Astrocyte (in vitro differentiated cells and primary cell): ENCODE measurements around the gene KCNJ1. TPM values are rescaled to one million over a fixed set of nuclear protein-coding genes. Genes with fewer than 3 reads are reported as not detected.

Source experiments
- DNase-seq: peaks from one replicate; pipeline ENCODE4 v3.0.0-alpha.2; 2010; ENCODE audit warnings: low read depth
- FAIRE-seq: peaks from 2 replicates; lab custom pipeline; 2011; peaks lifted over from hg19 to GRCh38; lab: Jason Lieb, UNC
- H2AFZ ChIP-seq: 2 replicates; pipeline ENCODE4 v1.6.0; 2012; ENCODE audit warnings: low read depth, low read length, inconsistent platforms
- H3K27ac ChIP-seq: 2 replicates; pipeline ENCODE4 v1.5.1; 2011; ENCODE audit warnings: low read depth, low read length, inconsistent platforms
- H3K27me3 ChIP-seq: 2 replicates; pipeline ENCODE4 v1.6.0; 2011; ENCODE audit warnings: low read length, inconsistent platforms; ENCODE audit not compliant: insufficient read depth
- H3K36me3 ChIP-seq: 2 replicates; pipeline ENCODE4 v1.5.1; 2011; ENCODE audit warnings: low read length, inconsistent platforms; ENCODE audit not compliant: insufficient read depth
- H3K4me1 ChIP-seq: 2 replicates; pipeline ENCODE4 v1.5.1; 2011; ENCODE audit warnings: low read length, inconsistent platforms; ENCODE audit not compliant: insufficient read depth
- H3K4me2 ChIP-seq: 2 replicates; pipeline ENCODE4 v1.6.0; 2012; ENCODE audit warnings: low read length, inconsistent platforms
- H3K4me3 ChIP-seq: 2 replicates; pipeline ENCODE4 v1.5.1; 2011; ENCODE audit warnings: low read depth, mild to moderate bottlenecking, low read length, inconsistent platforms; ENCODE audit not compliant: insufficient read depth
- H3K79me2 ChIP-seq: 2 replicates; pipeline ENCODE4 v1.6.0; 2012; ENCODE audit warnings: mild to moderate bottlenecking, low read length, inconsistent platforms; ENCODE audit not compliant: insufficient read depth
- H3K9ac ChIP-seq: 2 replicates; pipeline ENCODE4 v1.6.0; 2012; ENCODE audit warnings: mild to moderate bottlenecking, low read length, inconsistent platforms
- H3K9me3 ChIP-seq: 2 replicates; pipeline ENCODE4 v1.5.1; 2012; ENCODE audit warnings: low read depth, mild to moderate bottlenecking, low read length, inconsistent platforms; ENCODE audit not compliant: insufficient read depth
- H4K20me1 ChIP-seq: 2 replicates; pipeline ENCODE4 v1.6.0; 2012; ENCODE audit warnings: low read length, inconsistent platforms; ENCODE audit not compliant: insufficient read depth
- H3K27ac Mint-ChIP-seq: one replicate; pipeline ENCODE4 v1.8.0; 2021; ENCODE audit warnings: mild to moderate bottlenecking, mixed read lengths; ENCODE audit not compliant: unreplicated experiment
- H3K27me3 Mint-ChIP-seq: one replicate; pipeline ENCODE4 v1.8.0; 2021; ENCODE audit warnings: low read depth, mixed read lengths; ENCODE audit not compliant: unreplicated experiment
- H3K36me3 Mint-ChIP-seq: one replicate; pipeline ENCODE4 v1.8.0; 2021; ENCODE audit warnings: low read depth, mixed read lengths; ENCODE audit not compliant: unreplicated experiment
- H3K4me1 Mint-ChIP-seq: one replicate; pipeline ENCODE4 v1.8.0; 2021; ENCODE audit warnings: low read depth, mixed read lengths; ENCODE audit not compliant: unreplicated experiment
- H3K4me3 Mint-ChIP-seq: one replicate; pipeline ENCODE4 v1.8.0; 2021; ENCODE audit warnings: mild to moderate bottlenecking, moderate library complexity, mixed read lengths; ENCODE audit not compliant: unreplicated experiment
- H3K9me3 Mint-ChIP-seq: one replicate; pipeline ENCODE4 v1.8.0; 2021; ENCODE audit warnings: mild to moderate bottlenecking, mixed read lengths; ENCODE audit not compliant: unreplicated experiment
- EZH2 ChIP-seq: IDR thresholded peaks from 2 replicates; pipeline ENCODE4 v1.6.1; 2012; ENCODE audit warnings: mild to moderate bottlenecking, low read length, inconsistent platforms; ENCODE audit not compliant: insufficient read depth
- total RNA-seq: library from RNA; stranded (reverse); gene quantifications from 2 replicates; pipeline ENCODE4 v1.2.1, GENCODE V29; 2021
- TF ChIP-seq, protein P1 (sequence below): IDR thresholded peaks from 2 replicates; pipeline ENCODE4 v1.5.1; 2011; ENCODE audit warnings: low read depth, mild to moderate bottlenecking, inconsistent platforms, low read length, moderate library complexity; ENCODE audit not compliant: insufficient read depth

KCNJ1 gene
- total RNA-seq, 1 donor from 2014 or later: not detected

DNA sequence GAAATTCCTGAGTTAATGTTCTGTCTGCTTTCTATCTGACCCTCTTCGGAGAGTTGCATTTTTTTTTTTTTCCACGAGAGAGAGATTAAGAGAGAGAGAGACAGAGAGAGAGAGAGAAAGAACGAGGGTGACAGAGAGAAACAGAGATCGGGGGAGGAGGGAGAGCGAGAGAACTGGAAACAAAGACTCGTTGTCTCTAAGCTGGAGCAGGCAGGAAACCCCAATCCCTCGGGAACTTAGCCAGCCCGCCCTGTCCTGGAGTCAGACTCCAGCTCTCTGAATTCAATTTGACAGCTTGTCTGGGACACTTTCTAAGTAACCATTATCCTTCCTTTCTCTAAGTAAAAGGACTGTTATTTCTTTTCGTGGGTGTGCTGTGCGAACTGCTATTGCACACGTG, 76.9 kb downstream of the KCNJ1 start:
- Mint-ChIP-seq H3K27me3 (no peaks in the 10 kb centered on the region), H3K9me3 (no peaks in the 10 kb centered on the region), H3K4me3 (no peak overlapping the region), H3K36me3 (peaks cover 9% of the 10 kb centered on the region), H3K4me1 (peaks cover 20% of the 10 kb centered on the region), H3K27ac (peak overlapping the region; percentile 70)
- H3K9ac ChIP-seq: peak overlapping the region; percentile 64
- FAIRE-seq (no peak), DNase-seq (peak; percentile 81)
- H3K4me2 ChIP-seq: peak overlapping the region; percentile 80
- H3K36me3 ChIP-seq: peaks cover 3% of the 10 kb centered on the region
- H3K4me3 ChIP-seq: no peak overlapping the region
- H3K27me3 ChIP-seq: no peaks in the 10 kb centered on the region
- H3K79me2 ChIP-seq: no peaks in the 10 kb centered on the region
- H3K27ac ChIP-seq: peak overlapping the region; percentile 27
- peaks cover 8% of the 10 kb centered on the region for H3K4me1 ChIP-seq
- H3K9me3 ChIP-seq: no peaks in the 10 kb centered on the region
- no peaks in the 10 kb centered on the region for H4K20me1 ChIP-seq
- peak overlapping the region; percentile 22 for H2AFZ ChIP-seq
- no peak for TF ChIP-seq EZH2
- TF ChIP-seq, protein P1, sequence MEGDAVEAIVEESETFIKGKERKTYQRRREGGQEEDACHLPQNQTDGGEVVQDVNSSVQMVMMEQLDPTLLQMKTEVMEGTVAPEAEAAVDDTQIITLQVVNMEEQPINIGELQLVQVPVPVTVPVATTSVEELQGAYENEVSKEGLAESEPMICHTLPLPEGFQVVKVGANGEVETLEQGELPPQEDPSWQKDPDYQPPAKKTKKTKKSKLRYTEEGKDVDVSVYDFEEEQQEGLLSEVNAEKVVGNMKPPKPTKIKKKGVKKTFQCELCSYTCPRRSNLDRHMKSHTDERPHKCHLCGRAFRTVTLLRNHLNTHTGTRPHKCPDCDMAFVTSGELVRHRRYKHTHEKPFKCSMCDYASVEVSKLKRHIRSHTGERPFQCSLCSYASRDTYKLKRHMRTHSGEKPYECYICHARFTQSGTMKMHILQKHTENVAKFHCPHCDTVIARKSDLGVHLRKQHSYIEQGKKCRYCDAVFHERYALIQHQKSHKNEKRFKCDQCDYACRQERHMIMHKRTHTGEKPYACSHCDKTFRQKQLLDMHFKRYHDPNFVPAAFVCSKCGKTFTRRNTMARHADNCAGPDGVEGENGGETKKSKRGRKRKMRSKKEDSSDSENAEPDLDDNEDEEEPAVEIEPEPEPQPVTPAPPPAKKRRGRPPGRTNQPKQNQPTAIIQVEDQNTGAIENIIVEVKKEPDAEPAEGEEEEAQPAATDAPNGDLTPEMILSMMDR: no peak

DNA sequence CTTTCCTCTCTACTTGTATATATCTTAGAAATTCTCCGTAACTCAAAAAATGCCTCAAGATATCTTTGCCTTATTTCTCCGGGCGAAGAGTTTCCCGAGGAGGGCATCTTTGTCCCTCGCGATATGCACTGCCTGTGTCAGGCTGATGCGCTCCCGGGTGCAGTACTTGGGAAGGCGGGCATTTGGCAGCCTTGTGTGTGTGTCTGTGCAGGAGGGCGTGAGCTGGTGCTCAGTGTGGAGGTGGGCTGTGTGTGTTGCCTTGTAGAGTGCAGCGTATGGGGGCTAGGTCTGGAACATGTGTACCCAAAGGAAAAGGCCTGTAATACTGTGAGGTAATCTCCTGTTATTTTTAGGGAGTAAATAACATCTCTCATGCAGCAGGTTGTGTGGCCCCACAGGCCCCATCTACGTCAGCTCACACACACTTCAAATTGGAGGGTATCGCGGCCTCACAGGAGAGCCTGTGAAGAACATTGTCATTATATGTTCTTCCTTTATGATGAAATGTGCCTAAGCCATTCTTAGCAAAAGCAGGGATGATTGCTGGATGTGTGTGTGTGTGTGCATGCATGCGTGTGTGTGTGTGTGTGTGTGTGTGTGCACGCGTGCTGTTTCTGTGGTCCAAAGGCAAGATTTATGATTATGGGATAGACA, 77.5 kb downstream of the KCNJ1 start:
- no peaks in the 10 kb centered on the region for H3K9me3 Mint-ChIP-seq
- H3K4me3 ChIP-seq: no peak overlapping the region
- H3K4me3 Mint-ChIP-seq: no peak overlapping the region
- peaks cover under 1% of the 10 kb centered on the region for H3K27me3 Mint-ChIP-seq
- peak overlapping the region; percentile 70 for H3K27ac Mint-ChIP-seq
- H3K4me2 ChIP-seq: peak overlapping the region; percentile 80
- H3K9ac ChIP-seq: peak overlapping the region; percentile 64
- H3K4me1 Mint-ChIP-seq: peaks cover 20% of the 10 kb centered on the region
- no peaks in the 10 kb centered on the region for H4K20me1 ChIP-seq
- H3K79me2 ChIP-seq: no peaks in the 10 kb centered on the region
- peaks cover 3% of the 10 kb centered on the region for H3K36me3 ChIP-seq
- H3K9me3 ChIP-seq: no peaks in the 10 kb centered on the region
- FAIRE-seq (no peak), DNase-seq (no peak)
- TF ChIP-seq EZH2: no peak
- TF ChIP-seq, protein P1: no peak
- H3K36me3 Mint-ChIP-seq: peaks cover 9% of the 10 kb centered on the region
- H3K27ac ChIP-seq: no peak overlapping the region
- no peak overlapping the region for H2AFZ ChIP-seq
- H3K4me1 ChIP-seq: peaks cover 8% of the 10 kb centered on the region
- H3K27me3 ChIP-seq: no peaks in the 10 kb centered on the region

Other genes starting within 250 kb of the KCNJ1 start
- gene FLI1, start 173.2 kb downstream of the KCNJ1 start, total RNA-seq: 15.0 and 15.6 TPM in 2 replicates
- 1.4 TPM in 2 replicates for gene KCNJ5, start 24.1 kb upstream of the KCNJ1 start, total RNA-seq
- gene TP53AIP1, start 75.6 kb upstream of the KCNJ1 start, total RNA-seq: 0.20 TPM in 1 of 2 replicates, not detected in the other